ENCODE results near the gene OAF. TPM values are rescaled to one million over a fixed set of nuclear protein-coding genes. Genes with fewer than 3 reads are reported as not detected.

The OAF gene
- total RNA-seq = 10 to 100 TPM; 29.2 to 90.1 (median 44.6) TPM

DNA sequence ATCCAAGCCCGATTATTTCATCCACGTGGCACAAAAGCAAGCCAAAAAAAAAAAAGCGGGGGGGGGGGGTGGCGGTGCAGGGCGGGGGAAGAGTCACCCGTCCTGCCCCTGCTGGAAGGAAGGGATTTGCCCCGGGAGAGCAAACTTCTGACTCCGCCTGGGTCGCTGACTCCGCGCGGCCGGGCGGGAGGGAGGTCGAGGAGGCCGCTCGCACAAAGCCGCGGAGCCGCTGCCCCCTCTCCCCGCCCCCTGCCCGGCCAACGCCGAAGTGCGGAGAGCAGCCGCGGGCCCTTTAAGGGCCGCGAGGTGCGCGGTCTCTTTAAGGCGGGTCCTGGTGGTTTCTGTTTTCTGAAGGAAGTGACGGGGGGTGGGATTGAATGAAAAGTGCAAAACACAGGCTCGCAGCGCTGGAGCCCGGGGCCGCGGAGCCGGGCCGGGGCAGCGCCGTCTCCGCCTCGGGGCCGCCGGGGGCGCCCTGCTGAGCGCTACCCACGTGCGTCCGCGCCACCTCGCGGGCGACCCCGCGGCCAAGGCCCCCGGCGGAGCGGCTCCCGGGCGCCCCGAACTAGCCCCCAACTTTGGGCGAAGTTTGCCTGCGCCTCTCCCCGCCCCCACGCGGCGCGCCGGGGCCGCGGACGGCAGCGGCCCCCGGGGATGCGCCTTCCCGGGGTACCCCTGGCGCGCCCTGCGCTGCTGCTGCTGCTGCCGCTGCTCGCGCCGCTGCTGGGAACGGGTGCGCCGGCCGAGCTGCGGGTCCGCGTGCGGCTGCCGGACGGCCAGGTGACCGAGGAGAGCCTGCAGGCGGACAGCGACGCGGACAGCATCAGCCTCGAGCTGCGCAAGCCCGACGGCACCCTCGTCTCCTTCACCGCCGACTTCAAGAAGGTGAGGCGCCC lies at the start of gene OAF:
Gene OAF (plus strand): TSS at position 407 of the 896 bp plus-strand sequence. CDS start 248 bp downstream, at position 655.
- Histone ChIP-seq H3K36me3 (no peaks in the 10 kb centered on the region), H3K27ac (peak within 1 kb of the TSS; percentile 82 to 87), H3K4me3 (peak within 1 kb of the TSS; percentile 37 to 68), H3K9me3 (no peaks in the 10 kb centered on the region), H3K27me3 (no peaks in the 10 kb centered on the region), H3K4me1 (no peaks in the 10 kb centered on the region)
- peak; percentile 55 to 61 for TF ChIP-seq POLR2A (IDR thresholded peaks at IDR 0.05)
- TF ChIP-seq, protein P1, sequence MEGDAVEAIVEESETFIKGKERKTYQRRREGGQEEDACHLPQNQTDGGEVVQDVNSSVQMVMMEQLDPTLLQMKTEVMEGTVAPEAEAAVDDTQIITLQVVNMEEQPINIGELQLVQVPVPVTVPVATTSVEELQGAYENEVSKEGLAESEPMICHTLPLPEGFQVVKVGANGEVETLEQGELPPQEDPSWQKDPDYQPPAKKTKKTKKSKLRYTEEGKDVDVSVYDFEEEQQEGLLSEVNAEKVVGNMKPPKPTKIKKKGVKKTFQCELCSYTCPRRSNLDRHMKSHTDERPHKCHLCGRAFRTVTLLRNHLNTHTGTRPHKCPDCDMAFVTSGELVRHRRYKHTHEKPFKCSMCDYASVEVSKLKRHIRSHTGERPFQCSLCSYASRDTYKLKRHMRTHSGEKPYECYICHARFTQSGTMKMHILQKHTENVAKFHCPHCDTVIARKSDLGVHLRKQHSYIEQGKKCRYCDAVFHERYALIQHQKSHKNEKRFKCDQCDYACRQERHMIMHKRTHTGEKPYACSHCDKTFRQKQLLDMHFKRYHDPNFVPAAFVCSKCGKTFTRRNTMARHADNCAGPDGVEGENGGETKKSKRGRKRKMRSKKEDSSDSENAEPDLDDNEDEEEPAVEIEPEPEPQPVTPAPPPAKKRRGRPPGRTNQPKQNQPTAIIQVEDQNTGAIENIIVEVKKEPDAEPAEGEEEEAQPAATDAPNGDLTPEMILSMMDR (IDR thresholded peaks at IDR 0.05) = peak in 2 of 4 experiments; percentile 14 to 51
- intact Hi-C loops (cut with DNase I; ENCODE audit: low total_unique reads) = no loop called here
- DNase-seq = peak; percentile 75 to 82

DNA sequence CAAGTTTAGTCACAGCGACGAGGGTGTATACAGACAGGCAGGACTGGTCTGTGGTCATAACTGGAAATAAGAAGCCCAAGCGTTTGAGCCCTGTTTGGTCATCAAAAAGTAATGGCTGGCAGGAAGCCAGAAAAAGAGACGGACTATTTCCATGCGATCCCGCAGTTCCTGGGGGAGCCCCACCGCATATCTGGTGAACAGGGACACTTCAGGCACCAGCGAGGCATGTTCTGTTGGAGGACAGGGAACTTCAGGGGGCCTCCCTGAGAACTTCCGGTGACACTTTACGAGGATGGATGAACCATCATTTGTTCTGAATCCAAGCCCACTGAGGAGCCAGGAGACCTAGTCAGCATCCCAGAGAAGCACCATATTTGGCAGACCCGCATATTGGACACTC lies 43.2 kb upstream of the OAF start:
- H3K36me3 ChIP-seq = no peaks in the 10 kb centered on the region
- H3K27me3 ChIP-seq = no peaks in the 10 kb centered on the region
- DNase-seq = no peak
- H3K4me3 ChIP-seq = no peak overlapping the region
- no peaks in the 10 kb centered on the region for H3K9me3 ChIP-seq
- intact Hi-C loops (cut with DNase I; ENCODE audit: low total_unique reads) = no loop called here
- H3K27ac ChIP-seq = no peak overlapping the region
- no peaks in the 10 kb centered on the region for H3K4me1 ChIP-seq
- TF ChIP-seq, protein P1 (IDR thresholded peaks at IDR 0.05) = no peak
- no peak for TF ChIP-seq POLR2A (IDR thresholded peaks at IDR 0.05)

- TF ChIP-seq, protein P1 (IDR thresholded peaks at IDR 0.05) = no peak
- no peak for TF ChIP-seq POLR2A (IDR thresholded peaks at IDR 0.05)
- Histone ChIP-seq H3K36me3 (no peaks in the 10 kb centered on the region), H3K27ac (peak overlapping the region in 1 of 2 donors; percentile 39), H3K4me1 (no peaks in the 10 kb centered on the region), H3K9me3 (no peaks in the 10 kb centered on the region), H3K27me3 (no peaks in the 10 kb centered on the region), H3K4me3 (peak overlapping the region; percentile 24 to 38)
- no peak for DNase-seq
- intact Hi-C loops (cut with DNase I; ENCODE audit: low total_unique reads) = no loop called here
Observed at GRCh38 chr11:120168108-120168959, 42.5 kb upstream of the OAF start.

GRCh38 chr11:120168960-120169681 lies 41.7 kb upstream of the OAF start:
- Histone ChIP-seq H3K36me3 (no peaks in the 10 kb centered on the region), H3K9me3 (no peaks in the 10 kb centered on the region), H3K4me3 (peak overlapping the region; percentile 24 to 38), H3K27me3 (no peaks in the 10 kb centered on the region), H3K27ac (peak overlapping the region; percentile 24 to 39), H3K4me1 (no peaks in the 10 kb centered on the region)
- intact Hi-C loops (cut with DNase I; ENCODE audit: low total_unique reads) = no loop called here
- DNase-seq = peak in 1 of 2 donors; percentile 78
- TF ChIP-seq POLR2A (IDR thresholded peaks at IDR 0.05) = no peak
- TF ChIP-seq, protein P1 (IDR thresholded peaks at IDR 0.05) = peak; percentile 79 to 98 (median 87)

Data from uterus (tissue), 4 donors.